IPS-18c (cell line): ENCODE results near the gene CSRNP2.
"Not testable (repeated sequence)": the region's sequence is repeated elsewhere in the genome, so short reads cannot be mapped to it uniquely, and the experiment has no call there.

Source experiments
- H3K4me3 ChIP-seq: 2 replicates; pipeline ENCODE4 v1.7.0; 2013; ENCODE audit warnings: low read depth, mild to moderate bottlenecking, low read length, moderate library complexity; ENCODE audit not compliant: insufficient read depth
- H3K9me3 ChIP-seq: one replicate; pipeline ENCODE4 v1.6.1; 2013; ENCODE audit warnings: mild to moderate bottlenecking, low read length, moderate library complexity; ENCODE audit not compliant: control insufficient read depth, insufficient read depth

Gene CSRNP2

DNA sequence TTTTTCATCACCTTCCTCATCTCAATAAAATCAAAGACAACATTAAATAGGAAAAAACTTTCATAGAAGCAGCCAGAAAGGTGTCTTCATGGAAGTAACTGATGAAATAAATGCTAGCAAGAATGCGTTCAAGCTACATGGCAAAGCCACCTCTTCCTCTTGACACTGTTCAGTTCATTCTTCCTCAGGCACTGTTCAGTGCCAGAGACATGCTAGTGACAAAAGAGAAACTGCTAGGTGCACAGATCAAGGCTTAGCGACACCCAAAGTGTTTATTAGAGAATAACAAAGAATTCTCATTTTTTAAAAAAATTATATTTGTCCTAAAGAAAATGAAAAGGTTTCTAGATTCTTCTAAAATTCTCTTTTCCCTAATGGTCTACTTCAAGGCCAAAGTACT lies 64.4 kb downstream of the CSRNP2 start:
- Histone ChIP-seq H3K4me3 (no peak overlapping the region), H3K9me3 (no peaks in the 10 kb centered on the region)

DNA sequence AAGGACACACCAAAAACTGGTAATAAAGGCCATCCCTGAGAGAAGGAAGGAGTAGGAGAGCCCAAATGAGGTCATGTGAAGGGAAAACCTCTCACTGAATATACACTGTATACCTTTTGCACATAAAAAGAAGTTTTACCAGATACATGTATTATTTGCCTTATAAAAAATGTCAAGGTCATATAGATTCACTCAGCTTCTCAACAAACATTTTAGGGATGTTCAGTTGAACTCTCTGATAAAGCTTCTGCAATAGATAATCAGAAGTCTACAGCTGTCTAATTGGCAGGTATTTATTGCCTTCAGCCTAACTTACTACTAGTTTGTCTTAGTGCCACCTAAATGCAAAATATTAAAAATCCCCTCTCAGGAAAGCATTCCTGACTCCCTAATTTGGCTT lies 65.9 kb downstream of the CSRNP2 start:
- no peaks in the 10 kb centered on the region for H3K9me3 ChIP-seq
- no peak overlapping the region for H3K4me3 ChIP-seq

GRCh38 chr12:51014467-51014866 lies 68.9 kb downstream of the CSRNP2 start:
- H3K4me3 ChIP-seq, H3K9me3 ChIP-seq: not testable (repeated sequence)

- Histone ChIP-seq H3K9me3 (no peaks in the 10 kb centered on the region), H3K4me3 (no peak overlapping the region)
These were observed 70.0 kb downstream of the CSRNP2 start for GRCh38 chr12:51013441-51013840.

DNA sequence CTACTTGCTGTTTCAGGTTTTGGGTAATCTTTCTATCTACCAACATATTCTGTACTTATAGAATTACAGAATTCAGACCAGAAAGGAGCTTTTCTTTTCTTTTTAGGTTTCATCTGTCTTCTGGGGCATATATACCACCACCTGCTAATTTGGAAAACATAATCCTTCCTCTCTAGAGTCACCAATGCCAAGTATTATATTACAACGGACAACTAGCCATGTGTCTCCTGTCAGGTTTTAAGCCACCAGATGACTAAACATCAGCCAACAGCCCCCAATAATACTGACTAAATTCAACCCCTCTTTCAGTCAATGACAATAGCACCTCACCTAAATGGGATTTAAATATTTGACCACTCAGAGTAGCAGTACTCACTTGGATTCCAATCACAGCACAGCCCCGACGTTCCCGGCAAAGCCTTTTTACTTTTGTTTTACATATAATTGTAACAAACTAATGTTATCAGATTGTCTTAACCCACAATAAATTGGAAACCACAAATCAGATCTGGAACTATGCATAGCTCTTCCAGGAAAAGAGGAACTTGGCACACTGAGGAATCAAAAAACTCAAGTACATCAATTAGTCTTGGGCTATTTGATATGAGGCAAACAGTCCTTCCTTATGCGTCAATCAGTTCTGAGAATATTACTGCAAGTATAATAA lies 70.7 kb downstream of the CSRNP2 start:
- Histone ChIP-seq H3K4me3 (no peak overlapping the region), H3K9me3 (no peaks in the 10 kb centered on the region)

DNA sequence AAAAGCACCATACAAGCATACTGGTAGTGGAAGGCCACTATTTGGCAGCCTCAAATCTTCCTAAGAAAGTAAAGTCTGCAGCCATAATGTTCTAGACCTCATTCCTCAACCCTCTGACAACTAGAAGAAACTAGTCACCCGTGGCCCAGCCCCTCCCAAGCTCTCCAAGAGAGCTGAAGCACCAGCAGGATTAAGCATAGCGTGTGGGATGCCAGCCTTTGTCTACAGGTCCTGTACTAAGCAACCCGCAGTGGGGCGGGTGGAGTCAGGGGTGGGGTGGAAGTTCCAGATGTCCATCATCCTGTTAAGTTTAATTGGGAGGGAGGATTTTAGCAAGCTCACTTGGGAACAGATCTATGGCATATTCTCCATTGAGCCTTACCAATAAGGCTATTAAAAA lies 71.4 kb downstream of the CSRNP2 start:
- no peaks in the 10 kb centered on the region for H3K9me3 ChIP-seq

More for the DNA sequence above, 71.4 kb downstream of the CSRNP2 start:
- no peak overlapping the region for H3K4me3 ChIP-seq
